Stimulated activated CD4-positive, alpha-beta T cell treated with anti-CD3 and anti-CD28 coated beads, Interleukin-4, amount 100 ng/mL, for 48 hours (primary cell): ENCODE results near the gene CSF2RB.

Source experiments
- DNase-seq, 2 donors: peaks; one replicate each; pipeline ENCODE4 v3.0.0-alpha.2; 2020; ENCODE audit warnings: low read depth in 2 of 2

CSF2RB gene

DNA sequence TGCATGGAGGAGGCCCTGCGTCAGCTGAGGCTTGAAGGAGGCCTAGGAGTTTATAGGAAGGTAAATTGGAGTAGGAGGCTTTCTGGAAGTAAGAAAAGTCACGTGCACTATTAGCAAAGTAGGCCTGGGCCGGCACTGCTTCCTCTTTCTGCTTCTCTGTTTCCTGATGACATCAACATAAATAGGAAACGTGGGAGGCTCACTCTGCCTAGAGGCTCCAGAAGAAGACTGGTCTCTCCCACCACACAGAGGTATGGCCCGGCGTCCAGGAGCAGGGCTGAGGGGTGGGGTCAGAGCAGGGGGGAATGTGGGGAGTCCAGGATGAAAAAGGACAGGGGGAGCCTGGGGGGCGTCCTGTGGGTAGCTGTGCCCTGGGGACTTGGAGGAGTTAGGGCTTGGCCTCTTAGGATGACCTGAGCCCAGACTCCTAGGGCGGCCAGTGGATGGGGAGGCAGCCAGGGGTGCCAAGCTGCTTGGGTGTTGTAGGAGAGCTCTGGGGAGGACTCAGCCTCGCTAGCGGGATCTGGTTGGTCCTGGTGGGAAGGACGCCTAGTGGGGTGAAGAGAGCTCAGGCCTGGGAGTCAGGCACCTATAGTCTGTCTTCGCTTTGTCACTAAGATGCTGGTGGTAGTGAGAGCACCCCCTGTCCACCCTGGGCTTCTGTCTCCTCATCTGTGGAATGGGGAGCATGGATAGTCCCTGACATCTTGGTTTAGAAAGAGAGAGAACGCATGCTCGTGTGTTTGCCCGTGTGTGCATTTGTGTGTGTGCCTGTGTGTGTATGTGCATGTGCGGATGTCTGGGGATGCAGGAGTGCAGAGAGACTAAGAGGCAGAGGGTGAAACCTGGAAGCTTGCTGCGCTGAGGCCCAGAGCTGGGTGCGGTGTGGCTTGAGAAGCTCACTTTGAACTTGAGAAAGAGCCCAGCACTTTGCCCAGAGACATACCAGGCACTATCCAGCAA lies at the start of gene CSF2RB:
TSS of gene CSF2RB (plus strand) at position 202 of the 963 bp plus-strand sequence. CDS start 8,580 bp downstream, outside the sequence.
- DNase-seq = no peak

DNA sequence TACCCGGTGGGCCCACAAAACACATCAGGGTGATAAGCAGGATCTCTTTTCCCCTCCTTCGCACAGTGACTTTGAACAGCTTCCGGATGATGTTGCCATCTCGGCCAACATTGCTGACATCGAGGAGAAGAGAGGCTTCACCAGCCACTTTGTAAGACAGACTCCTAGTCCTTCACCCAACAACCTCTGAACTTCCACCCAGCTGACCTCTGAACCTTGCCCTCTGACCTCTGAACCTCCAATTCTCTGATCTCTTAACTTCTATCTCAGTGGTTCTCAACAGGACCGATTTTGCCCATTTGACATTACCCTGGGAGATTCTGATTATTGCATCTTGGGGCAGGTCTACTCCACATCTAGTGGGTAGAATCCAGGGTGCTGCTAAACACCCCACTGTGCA lies 49.4 kb upstream of the CSF2RB start:
- DNase-seq = no peak

DNA sequence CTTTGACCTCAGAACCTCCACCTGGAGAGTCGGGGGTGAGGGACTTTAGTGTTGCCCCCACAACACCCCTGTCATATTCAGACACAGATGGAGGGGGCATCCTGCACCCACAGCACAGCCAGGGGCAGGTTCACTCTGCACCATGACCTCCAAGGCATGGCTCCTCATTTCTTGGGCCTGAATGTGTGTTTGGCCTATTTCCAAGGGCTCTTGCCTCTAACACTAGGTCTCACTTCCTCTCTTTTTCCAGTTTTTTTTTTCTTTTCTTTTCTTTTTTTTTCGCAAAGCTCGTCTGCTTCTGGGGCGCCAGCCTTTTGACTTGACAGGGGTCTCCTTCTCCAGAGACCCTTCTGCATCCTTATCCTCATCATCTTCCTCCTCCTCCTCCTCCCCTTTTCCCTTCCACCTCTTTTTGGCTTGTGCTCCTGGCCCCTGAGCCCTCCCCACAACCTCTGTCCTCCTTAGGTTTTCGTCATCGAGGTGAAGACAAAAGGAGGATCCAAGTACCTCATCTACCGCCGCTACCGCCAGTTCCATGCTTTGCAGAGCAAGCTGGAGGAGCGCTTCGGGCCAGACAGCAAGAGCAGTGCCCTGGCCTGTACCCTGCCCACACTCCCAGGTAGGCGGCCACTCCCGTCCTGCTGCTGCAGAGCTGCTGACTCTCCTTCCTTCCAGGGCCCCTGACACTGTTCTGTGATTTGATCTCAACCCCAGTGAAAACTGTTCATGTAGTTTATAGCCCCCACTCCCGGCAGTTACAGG lies 48.8 kb upstream of the CSF2RB start:
- DNase-seq = no peak

GRCh38 chr22:36865346-36865745 lies 48.1 kb upstream of the CSF2RB start:
- no peak for DNase-seq

GRCh38 chr22:36867695-36868094 lies 45.7 kb upstream of the CSF2RB start:
- no peak for DNase-seq

DNA sequence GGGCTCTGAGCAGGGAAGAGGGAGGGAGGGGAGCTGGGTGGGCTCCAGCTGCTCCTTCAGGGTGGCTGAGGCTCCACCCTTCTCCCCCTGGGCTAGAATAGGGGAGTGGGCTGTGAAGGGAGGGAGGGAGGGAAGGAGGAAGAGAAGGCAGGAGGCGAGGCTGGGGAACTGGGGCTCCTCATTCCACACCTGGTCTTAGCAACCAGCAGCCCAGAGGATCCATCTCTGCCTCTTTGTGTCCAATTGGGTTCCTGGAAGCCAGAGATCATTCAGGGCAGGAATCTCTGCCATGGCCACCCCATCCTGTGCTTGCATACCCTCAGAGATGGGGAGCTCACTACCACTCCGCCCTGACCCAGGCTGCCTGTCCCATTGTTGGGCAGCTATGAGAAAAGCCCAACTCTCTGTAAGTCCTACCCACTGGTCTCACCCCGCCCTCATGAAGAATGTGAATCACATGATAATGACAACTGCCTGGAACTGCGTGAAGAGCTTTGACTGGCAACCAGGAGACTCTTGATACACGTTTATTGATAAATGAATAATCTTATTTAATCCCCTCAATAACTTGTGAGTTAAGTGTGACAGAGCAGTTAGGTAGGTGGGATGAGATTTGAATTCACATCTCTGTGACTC lies 44.8 kb upstream of the CSF2RB start:
- no peak for DNase-seq

- no peak for DNase-seq
These were observed 43.2 kb upstream of the CSF2RB start for GRCh38 chr22:36870250-36870649.

- no peak for DNase-seq
These were observed 41.8 kb upstream of the CSF2RB start for GRCh38 chr22:36871669-36872081.

DNA sequence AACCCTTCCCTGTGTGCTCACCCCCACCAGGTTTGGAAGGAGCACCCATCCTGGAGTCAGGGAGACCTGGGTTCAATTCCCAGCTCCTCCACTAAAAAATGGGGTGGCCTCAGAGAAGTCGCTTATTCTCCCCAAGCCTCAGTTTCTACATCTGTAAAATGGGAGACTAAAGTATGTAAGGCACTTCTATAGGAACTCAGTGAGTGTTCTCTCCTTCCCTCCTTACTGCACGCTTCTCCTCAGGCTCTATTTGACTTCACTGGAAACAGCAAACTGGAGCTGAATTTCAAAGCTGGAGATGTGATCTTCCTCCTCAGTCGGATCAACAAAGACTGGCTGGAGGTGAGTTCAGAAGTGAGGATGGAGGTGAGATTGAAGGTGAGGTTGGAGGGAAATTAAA lies 41.3 kb upstream of the CSF2RB start:
- DNase-seq = no peak

- DNase-seq = no peak
These were observed 40.4 kb upstream of the CSF2RB start for GRCh38 chr22:36872866-36873498.

DNA sequence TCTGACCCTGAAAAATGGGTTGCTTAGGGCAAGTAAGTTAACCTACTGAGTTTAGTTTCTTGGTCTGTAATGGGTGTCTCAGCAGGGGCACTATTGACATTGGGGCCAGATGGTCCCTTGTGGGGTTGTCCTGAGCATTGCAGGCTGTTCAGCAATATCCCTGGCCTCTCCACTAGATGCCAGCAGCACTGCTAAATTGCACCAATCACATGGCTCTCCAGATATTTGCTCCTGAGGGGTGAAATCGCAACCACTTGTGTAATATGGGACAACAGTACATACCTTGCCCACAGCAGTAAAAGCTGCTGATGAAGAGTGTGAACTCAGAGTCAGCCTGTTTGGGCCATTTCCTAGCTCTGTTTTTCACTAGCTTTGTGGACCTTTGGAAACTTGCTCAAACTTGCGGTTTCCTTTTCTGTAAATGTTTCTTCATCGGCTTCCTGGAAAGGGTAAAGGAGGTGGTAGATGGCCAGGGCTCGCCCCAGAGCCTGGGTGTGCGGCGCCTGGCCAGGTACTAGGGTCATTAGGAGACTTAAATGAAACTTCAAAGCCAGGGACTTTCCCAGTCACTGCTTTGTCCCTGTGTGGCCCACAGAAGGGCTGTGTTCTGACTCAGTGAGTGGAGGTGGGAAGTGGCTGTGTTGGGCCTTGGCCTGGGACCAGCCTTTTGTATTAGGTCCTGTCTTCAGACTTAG lies 39.7 kb upstream of the CSF2RB start:
- peak in 1 of 2 donors; percentile 43 for DNase-seq

DNA sequence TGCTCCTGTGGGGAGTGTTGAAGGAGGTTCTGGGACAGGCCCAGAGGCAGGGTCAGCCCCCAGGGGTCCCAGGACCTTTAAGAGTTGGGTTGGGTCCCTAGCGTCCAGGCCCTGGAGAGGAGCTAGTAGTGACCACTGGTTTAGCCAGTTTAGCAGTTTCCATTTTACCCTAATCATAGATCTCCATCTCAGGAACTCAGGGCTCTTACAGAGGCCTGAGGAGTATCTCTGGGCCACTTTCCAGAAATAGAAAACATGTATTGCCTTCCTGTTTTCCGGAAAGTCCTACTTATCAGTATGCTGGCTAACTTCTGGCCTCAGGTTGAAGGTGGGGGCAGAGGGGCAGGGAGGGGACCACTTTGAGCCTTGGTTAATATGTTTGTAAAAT lies 39.1 kb upstream of the CSF2RB start:
- DNase-seq = no peak

DNA sequence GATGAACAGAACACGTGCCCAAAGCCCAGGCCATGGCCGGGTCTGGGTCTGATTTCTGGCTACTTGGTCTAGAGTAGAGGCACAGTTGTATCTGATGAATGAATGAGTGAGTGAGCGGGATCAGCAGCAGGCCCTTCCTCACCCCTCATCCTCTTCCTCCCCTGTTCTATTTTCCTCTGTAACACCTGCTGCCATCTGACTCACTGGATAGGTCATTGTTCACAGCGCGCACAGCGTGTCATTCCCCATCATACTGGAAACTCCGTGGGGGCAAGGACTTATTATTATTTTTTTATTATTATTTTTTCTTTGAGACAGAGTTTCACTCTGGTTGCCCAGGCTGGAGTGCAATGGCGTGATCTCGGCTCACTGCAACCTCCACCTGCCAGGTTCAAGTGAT lies 38.7 kb upstream of the CSF2RB start:
- DNase-seq = no peak

GRCh38 chr22:36875741-36876140 lies 37.7 kb upstream of the CSF2RB start:
- no peak for DNase-seq

- no peak for DNase-seq
These were observed 33.7 kb upstream of the CSF2RB start for GRCh38 chr22:36879775-36880174.

DNA sequence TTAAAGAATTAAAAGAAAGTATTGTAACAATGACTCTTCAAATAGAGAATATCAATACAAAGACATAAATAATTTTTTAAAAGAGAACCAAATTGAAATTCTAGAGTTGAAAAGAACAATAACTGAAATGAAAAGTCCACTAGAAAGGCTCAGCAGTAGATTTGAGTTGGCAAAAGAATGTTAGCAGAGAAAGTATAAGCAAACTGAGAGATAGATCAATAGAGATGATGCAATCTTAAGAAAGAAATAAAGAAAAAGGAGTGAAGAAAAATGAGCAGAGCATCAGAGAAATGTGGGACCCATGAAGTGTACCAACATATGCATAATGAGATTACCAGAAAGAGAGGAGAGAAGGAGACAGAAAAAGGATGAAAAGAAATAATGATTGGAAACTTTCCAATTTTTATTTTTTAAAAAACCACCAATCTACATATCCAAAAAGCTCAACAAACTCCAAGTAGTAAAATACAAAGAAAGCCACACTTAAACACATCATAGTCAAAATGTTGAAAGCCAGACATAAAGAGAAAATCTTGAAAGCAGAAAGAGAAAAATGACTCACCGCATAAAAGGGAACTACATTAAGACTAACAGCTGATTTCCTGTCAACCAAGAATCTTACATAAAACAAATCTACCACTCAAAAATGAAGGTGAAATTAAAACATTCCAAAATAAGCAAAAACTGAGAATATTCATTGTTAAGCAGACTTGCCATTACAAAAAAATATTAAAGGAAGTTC lies 31.8 kb upstream of the CSF2RB start:
- DNase-seq = no peak

DNA sequence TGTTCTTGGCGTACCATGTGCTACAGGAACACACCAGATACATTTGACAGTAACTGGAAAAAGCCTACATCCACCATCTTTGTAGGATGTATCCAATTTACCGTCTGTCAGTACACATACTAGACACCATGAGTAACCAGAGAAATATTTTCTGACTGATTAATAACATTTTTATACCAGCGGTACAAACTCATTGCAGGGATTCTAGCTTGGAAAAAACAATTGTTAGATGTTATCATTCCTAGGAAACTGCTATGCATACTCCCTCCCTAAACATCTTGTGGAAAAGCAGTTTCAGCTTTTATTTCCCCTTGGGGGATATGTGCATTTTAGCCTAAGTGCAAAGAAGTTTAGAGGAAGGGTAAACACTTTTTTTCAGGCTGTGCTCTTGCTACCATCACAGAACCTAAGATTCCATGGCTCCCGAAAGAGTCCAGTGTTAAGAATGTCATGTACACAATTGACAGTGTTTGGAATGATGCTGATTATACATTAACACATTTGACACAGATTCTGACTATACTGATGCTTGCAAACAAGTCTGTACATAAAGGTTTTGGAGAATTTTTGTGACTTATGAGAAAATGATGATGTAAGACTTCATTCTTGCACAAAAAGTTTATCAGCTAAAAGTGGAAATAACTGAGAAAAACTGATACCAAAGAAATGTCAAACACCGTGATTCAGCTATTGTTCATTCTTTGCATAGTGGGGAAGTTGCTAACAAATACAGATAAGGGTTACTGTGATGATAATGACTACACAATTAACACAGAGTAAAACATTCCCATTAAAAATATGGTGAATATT lies 28.9 kb upstream of the CSF2RB start:
- no peak for DNase-seq

GRCh38 chr22:36885474-36885873 lies 28.0 kb upstream of the CSF2RB start:
- DNase-seq = no peak

- no peak for DNase-seq
These were observed 27.4 kb upstream of the CSF2RB start for GRCh38 chr22:36886016-36886415.

GRCh38 chr22:36887162-36887561 lies 26.3 kb upstream of the CSF2RB start:
- no peak for DNase-seq
